ENCODE measurements around the gene PAGE2. TPM values are rescaled to one million over a fixed set of nuclear protein-coding genes. Genes with fewer than 3 reads are reported as not detected.
A peak's percentile ranks its signal among the peaks of the same experiment; 100 is the strongest.

Gene PAGE2
- total and polyA plus RNA-seq, 9 of the 15 experiments (the other 6 are each of a cell fraction or from before 2014, with no cell fraction given), result 0.40 to 3.7 (median 1.5) TPM; not detected in 1

DNA sequence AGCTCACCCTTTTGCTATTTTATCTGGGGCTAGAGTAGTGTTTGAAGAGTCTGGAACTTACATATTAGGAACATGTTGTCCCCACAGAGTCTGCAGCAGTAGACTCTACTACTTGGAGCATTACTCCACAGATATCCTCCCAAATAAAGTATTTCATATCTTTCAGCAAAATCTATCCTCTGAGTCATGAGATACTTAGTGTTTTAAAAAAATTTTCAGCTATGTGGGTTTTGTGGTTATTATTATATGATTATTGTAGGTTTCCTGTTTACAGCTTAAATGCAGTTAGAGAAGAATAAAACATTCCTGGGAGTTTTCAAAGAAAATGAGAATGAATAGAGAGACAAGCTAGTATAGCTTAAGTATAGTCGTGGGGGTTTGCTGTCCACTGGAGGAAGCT is 30.9 kb downstream of the PAGE2 start:
- no peaks in the 10 kb centered on the region for H3K9me3 ChIP-seq (replicated peaks; ENCODE audit: control insufficient read depth, insufficient read depth, low read depth, low read length)
- no peak overlapping the region; the same call in 2 of the 3 replicates for H3K27ac ChIP-seq (ENCODE audit: extremely low read depth, low read depth, low read length)
- H3K27me3 ChIP-seq (ENCODE audit: control insufficient read depth in 2 of 2, insufficient read depth in 2 of 2, low read length in 2 of 2), result no peaks in the 10 kb centered on the region; a peak in 1 of 5 replicates
- FAIRE-seq (no peak), ATAC-seq (no peak), DNase-seq (ENCODE audit: extremely low read depth in 1 of 4, low spot score in 3 of 4) (no peak)
- H3K9me1 ChIP-seq (ENCODE audit: control insufficient read depth, insufficient read depth, low read length), result no peaks in the 10 kb centered on the region
- intact Hi-C loops (cut with micrococcal nuclease), result loop anchor here (2.0 kb wide), 2 partner anchors 41 to 91 kb away; no protein-coding TSS in a partner anchor
- POLR2A ChIA-PET, result interaction anchor here (1.3 kb wide), 1 partner anchor 11 kb away, joined by 3 read pairs; no protein-coding TSS in a partner anchor
- H3K9ac ChIP-seq (ENCODE audit: insufficient read depth in 1 of 2, low read depth in 2 of 2, low read length in 2 of 2), result no peak overlapping the region
- in situ Hi-C loops (cut with MboI), result no loop called here
- no peak overlapping the region; the same call in 1 of the 2 replicates for H3K4me2 ChIP-seq (ENCODE audit: insufficient read depth, low read length)
- CTCF ChIA-PET (ENCODE audit: low intra/inter-chr PET ratio), result no interaction called here
- H3K79me2 ChIP-seq (ENCODE audit: control insufficient read depth, insufficient read depth, low read length), result no peaks in the 10 kb centered on the region
- no peak overlapping the region for H2AFZ ChIP-seq (ENCODE audit: low read depth, low read length)
- H4K20me1 ChIP-seq (replicated peaks; ENCODE audit: control insufficient read depth, insufficient read depth, low read length), result no peaks in the 10 kb centered on the region
- H3K4me3 ChIP-seq, result no peak overlapping the region
- TF ChIP-seq FOSL1 (tag; conservative IDR thresholded peaks at IDR 0.05), result peak; percentile 45
- TF ChIP-seq TEAD4 (IDR thresholded peaks at IDR 0.05; ENCODE audit: low read length), result no peak
- no peak for TF ChIP-seq TEAD4 (CRISPR knock-in tag; IDR thresholded peaks at IDR 0.05; ENCODE audit: borderline replicate concordance)
- no peak for TF ChIP-seq ZNF668 (CRISPR knock-in tag; IDR thresholded peaks at IDR 0.05)
- no peak for TF ChIP-seq BHLHE40 (IDR thresholded peaks at IDR 0.05; ENCODE audit: low read length)
- no peak for TF ChIP-seq ZNF124 (CRISPR knock-in tag; IDR thresholded peaks at IDR 0.05)
- peak; percentile 30; the same call in 1 of the 2 replicates for TF ChIP-seq SMARCA4 (IDR thresholded peaks at IDR 0.05)
- BruUV-seq (replicated peaks), result no TSS peak
- WGBS (ENCODE audit: insufficient coverage, low coverage, missing lambda C conversion rate), result 8% methylated on average over 1 of the region's 1 CpG
- H3K4me1 ChIP-seq (replicated peaks in 1 of 2; ENCODE audit: control insufficient read depth in 2 of 2, insufficient read depth in 2 of 2, low read length in 2 of 2), result peaks cover 0 to 62% of the 10 kb centered on the region in 2 experiments; a peak in 3 of 5 replicates
- no peaks in the 10 kb centered on the region for H3K36me3 ChIP-seq (ENCODE audit: control insufficient read depth, insufficient read depth, low read length)
